Gastrocnemius medialis (tissue), 4 donors: Measurements from ENCODE around the gene TXNRD2. TPM values are rescaled to one million over a fixed set of nuclear protein-coding genes. Genes with fewer than 3 reads are reported as not detected.
"Not testable (repeated sequence)": the region's sequence is repeated elsewhere in the genome, so short reads cannot be mapped to it uniquely, and the experiment has no call there.

Source experiments
- ATAC-seq, 2 donors: fragments of 150-250 bp; one replicate each; pipeline ENCODE4 v1.9.1; 2016
- DNase-seq, 2 donors: peaks; one replicate each; pipeline ENCODE4 v3.0.0-alpha.2; 2019
- H3K27ac ChIP-seq, 4 donors: fragments of 200-600 bp; sonication (generic); 1 replicate in 1 of 4; 2 replicates in 3 of 4; pipeline ENCODE4 v1.5.1; 2016 to 2018; ENCODE audit warnings: mild to moderate bottlenecking in 2 of 4, moderate library complexity in 1 of 4
- H3K27me3 ChIP-seq, 3 donors: fragments of 200-600 bp; sonication (generic) in 2 of 3; 1 replicate in 1 of 3; 2 replicates in 2 of 3; pipeline versions ENCODE4 v1.5.1 to v1.6.0; 2016 to 2019; ENCODE audit warnings: mild to moderate bottlenecking in 1 of 3, moderate library complexity in 1 of 3
- H3K36me3 ChIP-seq, 2 donors: fragments of 200-600 bp; sonication (generic) in 1 of 2; one replicate each; pipeline ENCODE4 v1.5.1; 2017 to 2018
- H3K4me1 ChIP-seq, 2 donors: fragments of 200-600 bp; sonication (generic) in 1 of 2; one replicate each; pipeline ENCODE4 v1.5.1; 2016 to 2017; ENCODE audit warnings: mild to moderate bottlenecking in 2 of 2
- H3K4me3 ChIP-seq, 4 donors: fragments of 200-600 bp; sonication (generic) in 3 of 4; 1 replicate in 1 of 4; 2 replicates in 3 of 4; pipeline ENCODE4 v1.5.1; 2016 to 2019; ENCODE audit warnings: mild to moderate bottlenecking in 2 of 4
- H3K9me3 ChIP-seq, 3 donors: fragments of 200-600 bp; sonication (generic) in 2 of 3; 1 replicate in 1 of 3; 2 replicates in 2 of 3; pipeline ENCODE4 v1.5.1; 2016 to 2019
- CTCF ChIP-seq, 5 experiments: fragments of 450-650 bp in 3 of 5; fragments of 200-600 bp in 2 of 5; sonication (generic) in 2 of 5; IDR thresholded peaks in 4 of 5; conservative IDR thresholded peaks in 1 of 5; 1 replicate in 4 of 5; 2 replicates in 1 of 5; pipeline ENCODE4 v1.5.1; 2016 to 2019; ENCODE audit warnings: antibody characterized with exemption in 5 of 5, mild to moderate bottlenecking in 3 of 5, moderate library complexity in 3 of 5
- POLR2A ChIP-seq, 2 donors: fragments of 450-650 bp; IDR thresholded peaks; one replicate each; pipeline ENCODE4 v1.6.1; 2017; ENCODE audit warnings: antibody characterized with exemption in 2 of 2, mild to moderate bottlenecking in 2 of 2, moderate library complexity in 2 of 2
- in situ Hi-C, 4 donors: fragments of 200-750 bp; cut with MboI; loops; one replicate each; pipeline versions ENCODE4 v1.15.0 to v1.8.0; 2017; ENCODE audit warnings: low sequenced_read_pairs in 4 of 4
- intact Hi-C: fragments of 100-400 bp; cut with DNase I; formaldehyde crosslinking; loops from one replicate; pipeline ENCODE4 v1.15.1; 2023; ENCODE audit warnings: low total_unique reads
- total RNA-seq, 4 donors: library from RNA; depleted of rRNA; stranded (reverse); fragments of >200 nt; gene quantifications; one replicate each; pipeline versions ENCODE4 v1.1.0 to v1.2.3, GENCODE V29; 2016

TXNRD2 gene
- total RNA-seq, 4 donors from 2014 or later, result 9.0 to 18.0 (median 14.4) TPM

GRCh38 chr22:19840059-19840458, 101.6 kb downstream of the TXNRD2 start:
- DNase-seq, result no peak

GRCh38 chr22:19837915-19838314, 103.7 kb downstream of the TXNRD2 start:
- intact Hi-C loops (no loop called here), in situ Hi-C loops (no loop called here)
- H3K9me3 ChIP-seq, result no peaks in the 10 kb centered on the region
- ATAC-seq (no peak), DNase-seq (no peak)
- H3K27me3 ChIP-seq, result no peaks in the 10 kb centered on the region
- no peak for TF ChIP-seq POLR2A (IDR thresholded peaks at IDR 0.05)
- no peak for TF ChIP-seq CTCF (IDR thresholded peaks at IDR 0.05 in 4 of 5, conservative IDR thresholded peaks at IDR 0.05 in 1 of 5)
- no peak overlapping the region for H3K27ac ChIP-seq
- no peak overlapping the region for H3K4me3 ChIP-seq
- no peaks in the 10 kb centered on the region for H3K4me1 ChIP-seq
- no peaks in the 10 kb centered on the region for H3K36me3 ChIP-seq

More at GRCh38 chr22:19840059-19840458, 101.6 kb downstream of the TXNRD2 start:
- Histone ChIP-seq H3K27me3 (no peaks in the 10 kb centered on the region), H3K27ac (no peak overlapping the region), H3K36me3 (no peaks in the 10 kb centered on the region), H3K4me1 (peaks cover 13 to 16% of the 10 kb centered on the region in 2 donors), H3K9me3 (no peaks in the 10 kb centered on the region), H3K4me3 (no peak overlapping the region)
- ATAC-seq, result no peak
- in situ Hi-C loops, result no loop called here
- TF ChIP-seq CTCF (IDR thresholded peaks at IDR 0.05 in 4 of 5, conservative IDR thresholded peaks at IDR 0.05 in 1 of 5) (no peak), POLR2A (IDR thresholded peaks at IDR 0.05) (no peak)
- intact Hi-C loops, result no loop called here

DNA sequence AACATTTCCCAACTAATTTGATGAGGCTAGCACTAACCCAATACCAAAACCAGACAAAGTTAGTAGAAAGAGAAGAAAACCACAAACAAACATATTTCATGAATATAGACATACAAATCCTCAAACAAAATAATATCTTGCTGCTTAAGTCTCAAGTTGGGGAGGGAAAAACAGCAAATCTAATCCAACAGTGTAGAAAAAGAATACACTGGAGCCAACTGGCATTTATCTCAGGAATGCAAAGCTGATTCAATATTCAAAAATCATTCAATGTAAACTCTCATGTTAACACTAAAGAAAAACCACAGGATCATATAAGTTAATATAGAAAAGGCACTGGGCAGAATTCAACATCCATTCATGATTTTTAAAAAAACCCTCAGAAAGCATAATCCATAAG, 105.1 kb downstream of the TXNRD2 start:
- no peaks in the 10 kb centered on the region for H3K4me1 ChIP-seq
- intact Hi-C loops (no loop called here), in situ Hi-C loops (no loop called here)
- no peaks in the 10 kb centered on the region for H3K36me3 ChIP-seq
- no peaks in the 10 kb centered on the region for H3K27me3 ChIP-seq
- H3K4me3 ChIP-seq, result no peak overlapping the region
- H3K27ac ChIP-seq, result no peak overlapping the region
- TF ChIP-seq CTCF (IDR thresholded peaks at IDR 0.05 in 4 of 5, conservative IDR thresholded peaks at IDR 0.05 in 1 of 5) (no peak), POLR2A (IDR thresholded peaks at IDR 0.05) (no peak)
- no peak for ATAC-seq
- DNase-seq, result no peak
- H3K9me3 ChIP-seq, result no peaks in the 10 kb centered on the region

DNA sequence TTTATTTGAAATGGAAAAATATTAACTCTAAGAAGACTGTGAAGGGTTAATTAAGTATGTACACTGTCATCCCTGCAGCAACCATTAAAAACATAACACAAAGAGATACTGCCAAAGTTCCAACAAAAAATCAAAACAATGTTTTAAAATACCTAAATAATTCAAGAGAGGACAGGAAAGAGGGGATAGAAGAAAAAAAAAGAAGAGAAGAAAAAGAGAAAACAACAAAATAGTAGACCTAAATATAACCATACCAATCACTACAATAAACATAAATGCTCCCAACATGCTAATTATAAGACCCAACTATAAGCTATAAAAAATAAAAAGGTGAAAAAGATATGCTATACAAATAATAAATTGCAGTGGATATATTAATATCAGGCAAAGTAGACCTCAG, 107.0 kb downstream of the TXNRD2 start:
- TF ChIP-seq POLR2A (IDR thresholded peaks at IDR 0.05) (no peak), CTCF (IDR thresholded peaks at IDR 0.05 in 4 of 5, conservative IDR thresholded peaks at IDR 0.05 in 1 of 5) (no peak)
- no peaks in the 10 kb centered on the region for H3K4me1 ChIP-seq
- H3K27me3 ChIP-seq, result no peaks in the 10 kb centered on the region
- H3K4me3 ChIP-seq, result no peak overlapping the region
- DNase-seq (no peak), ATAC-seq (no peak)
- intact Hi-C loops (no loop called here), in situ Hi-C loops (no loop called here)
- H3K9me3 ChIP-seq, result no peaks in the 10 kb centered on the region
- H3K27ac ChIP-seq, result no peak overlapping the region
- H3K36me3 ChIP-seq, result no peaks in the 10 kb centered on the region

DNA sequence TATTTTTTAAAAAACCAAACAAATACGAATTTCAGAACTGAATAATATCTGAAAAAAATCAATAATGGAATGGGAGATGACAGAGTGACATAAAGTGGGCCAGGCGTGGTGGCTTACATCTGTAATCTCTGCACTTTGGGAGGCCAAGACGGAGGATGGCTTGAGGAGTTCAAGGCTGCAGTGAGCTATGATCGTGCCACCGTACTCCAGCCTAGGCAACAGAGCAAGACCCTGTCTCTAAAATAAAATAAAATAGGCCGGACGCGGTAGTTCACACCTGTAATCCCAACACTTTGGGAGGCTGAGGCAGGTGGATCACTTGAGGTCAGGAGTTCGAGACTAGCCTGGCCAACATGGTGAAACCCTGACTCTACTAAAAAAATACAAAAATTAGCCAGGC, 108.3 kb downstream of the TXNRD2 start:
- H3K27me3 ChIP-seq, in situ Hi-C loops, H3K27ac ChIP-seq, H3K4me1 ChIP-seq, H3K36me3 ChIP-seq, intact Hi-C loops, H3K9me3 ChIP-seq, DNase-seq, ATAC-seq, H3K4me3 ChIP-seq: not testable (repeated sequence)
